Neutrophil (primary cell): Measurements from ENCODE around the gene MGAT4A.

Experiments
- H3K27ac ChIP-seq: fragments of 200-600 bp; sonication (generic); 2 replicates; pipeline ENCODE4 v1.5.1; 2016; ENCODE audit warnings: mild to moderate bottlenecking, moderate library complexity
- H3K27me3 ChIP-seq: fragments of 200-600 bp; sonication (generic); 2 replicates; pipeline ENCODE4 v1.6.0; 2016; ENCODE audit warnings: mild to moderate bottlenecking
- H3K36me3 ChIP-seq: fragments of 200-600 bp; sonication (generic); 2 replicates; pipeline ENCODE4 v1.5.1; 2017
- H3K4me1 ChIP-seq, 2 experiments: fragments of 200-600 bp in 1 of 2; sonication (generic) in 1 of 2; 1 replicate in 1 of 2; 2 replicates in 1 of 2; pipeline versions ENCODE4 v1.5.1 to v1.6.1; 2013 to 2016; ENCODE audit warnings: low read depth in 1 of 2, low read length in 1 of 2, mild to moderate bottlenecking in 1 of 2, moderate library complexity in 1 of 2; ENCODE audit not compliant: control insufficient read depth in 1 of 2, insufficient read depth in 1 of 2
- H3K4me3 ChIP-seq, 2 experiments: fragments of 200-600 bp in 1 of 2; sonication (generic) in 1 of 2; 1 replicate in 1 of 2; 2 replicates in 1 of 2; pipeline ENCODE4 v1.5.1; 2013 to 2016; ENCODE audit warnings: low read depth in 1 of 2, low read length in 1 of 2, mild to moderate bottlenecking in 1 of 2, moderate library complexity in 1 of 2
- H3K9me3 ChIP-seq: fragments of 200-600 bp; sonication (generic); 2 replicates; pipeline ENCODE4 v1.5.1; 2016
- CTCF ChIP-seq: fragments of 200-600 bp; sonication (generic); IDR thresholded peaks from 2 replicates; pipeline ENCODE4 v1.5.1; 2016; ENCODE audit warnings: antibody characterized with exemption

MGAT4A gene

DNA sequence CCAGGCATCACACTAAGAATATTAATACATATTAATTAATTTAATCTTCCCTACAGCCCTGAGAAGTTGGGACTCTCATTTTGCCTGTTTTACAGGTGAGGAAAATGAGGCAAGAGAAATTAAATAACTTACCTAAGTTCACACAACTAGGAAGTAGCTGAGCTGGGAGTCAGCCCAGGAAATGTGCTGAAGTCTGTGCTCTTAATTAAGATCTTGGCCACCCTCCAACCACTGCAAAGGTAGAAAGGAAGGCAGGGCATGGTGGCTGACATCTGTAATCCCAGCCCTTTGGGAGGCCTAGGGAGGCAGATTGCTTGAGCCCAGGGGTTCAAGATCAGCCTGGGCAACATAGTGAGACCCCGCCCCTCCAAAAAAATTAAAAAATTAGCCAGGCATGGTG lies 12.9 kb upstream of the MGAT4A start:
- no peak overlapping the region for H3K4me3 ChIP-seq
- H3K27ac ChIP-seq, result no peak overlapping the region
- H3K9me3 ChIP-seq, result no peaks in the 10 kb centered on the region
- no peak for TF ChIP-seq CTCF
- H3K36me3 ChIP-seq, result no peaks in the 10 kb centered on the region
- no peaks in the 10 kb centered on the region for H3K27me3 ChIP-seq
- H3K4me1 ChIP-seq, result no peaks in the 10 kb centered on the region

DNA sequence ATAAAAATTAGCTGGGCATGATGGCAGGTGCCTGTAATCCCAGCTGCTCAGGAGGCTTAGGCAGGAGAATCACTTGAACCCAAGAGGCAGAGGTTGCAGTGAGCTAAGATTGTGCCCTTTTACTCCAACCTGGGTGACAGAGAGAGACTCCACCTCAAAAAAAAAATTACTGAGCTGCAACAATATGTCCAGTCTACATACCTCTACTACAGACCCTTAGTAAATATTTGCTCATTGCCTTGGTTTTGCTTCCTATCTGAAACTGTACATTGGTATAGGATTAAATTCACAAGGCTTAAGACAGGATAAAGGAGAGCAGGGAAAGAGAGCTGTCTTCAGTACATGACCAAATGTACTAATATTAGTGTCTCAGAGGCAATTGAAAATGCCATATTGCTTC lies 8.1 kb upstream of the MGAT4A start:
- no peaks in the 10 kb centered on the region for H3K36me3 ChIP-seq
- H3K27me3 ChIP-seq, result no peaks in the 10 kb centered on the region
- no peak overlapping the region for H3K27ac ChIP-seq
- no peak overlapping the region for H3K4me3 ChIP-seq
- H3K9me3 ChIP-seq, result no peaks in the 10 kb centered on the region
- H3K4me1 ChIP-seq, result peaks cover 11 to 12% of the 10 kb centered on the region in 2 experiments
- TF ChIP-seq CTCF, result no peak

GRCh38 chr2:98738304-98738703 lies 7.4 kb upstream of the MGAT4A start:
- no peak for TF ChIP-seq CTCF
- no peak overlapping the region for H3K27ac ChIP-seq
- no peak overlapping the region for H3K4me3 ChIP-seq
- H3K9me3 ChIP-seq, result no peaks in the 10 kb centered on the region
- H3K4me1 ChIP-seq, result peaks cover 14 to 18% of the 10 kb centered on the region in 2 experiments
- no peaks in the 10 kb centered on the region for H3K27me3 ChIP-seq
- H3K36me3 ChIP-seq, result no peaks in the 10 kb centered on the region

- TF ChIP-seq CTCF, result no peak
- peaks cover 14 to 23% of the 10 kb centered on the region in 2 experiments for H3K4me1 ChIP-seq
- H3K4me3 ChIP-seq, result no peak overlapping the region
- no peak overlapping the region for H3K27ac ChIP-seq
- no peaks in the 10 kb centered on the region for H3K9me3 ChIP-seq
- H3K27me3 ChIP-seq, result no peaks in the 10 kb centered on the region
- no peaks in the 10 kb centered on the region for H3K36me3 ChIP-seq
Measured at GRCh38 chr2:98737848-98738247, 6.9 kb upstream of the MGAT4A start.

- H3K36me3 ChIP-seq, result no peaks in the 10 kb centered on the region
- no peak overlapping the region for H3K27ac ChIP-seq
- H3K27me3 ChIP-seq, result no peaks in the 10 kb centered on the region
- no peak overlapping the region for H3K4me3 ChIP-seq
- H3K9me3 ChIP-seq, result no peaks in the 10 kb centered on the region
- TF ChIP-seq CTCF, result no peak
- peaks cover 25 to 36% of the 10 kb centered on the region in 2 experiments for H3K4me1 ChIP-seq
Measured at GRCh38 chr2:98736464-98736889, 5.5 kb upstream of the MGAT4A start.

- Histone ChIP-seq H3K27ac (peak overlapping the region; percentile 86), H3K4me1 (peaks cover 30 to 42% of the 10 kb centered on the region in 2 experiments), H3K27me3 (no peaks in the 10 kb centered on the region), H3K9me3 (no peaks in the 10 kb centered on the region), H3K36me3 (no peaks in the 10 kb centered on the region), H3K4me3 (no peak overlapping the region)
- TF ChIP-seq CTCF, result no peak
Measured at GRCh38 chr2:98734823-98735260, 3.9 kb upstream of the MGAT4A start.
